Measurements from ENCODE around the gene CA7. TPM values are rescaled to one million over a fixed set of nuclear protein-coding genes. Genes with fewer than 3 reads are reported as not detected.

Gene CA7
- total RNA-seq, 4 donors from 2014 or later = not detected

DNA sequence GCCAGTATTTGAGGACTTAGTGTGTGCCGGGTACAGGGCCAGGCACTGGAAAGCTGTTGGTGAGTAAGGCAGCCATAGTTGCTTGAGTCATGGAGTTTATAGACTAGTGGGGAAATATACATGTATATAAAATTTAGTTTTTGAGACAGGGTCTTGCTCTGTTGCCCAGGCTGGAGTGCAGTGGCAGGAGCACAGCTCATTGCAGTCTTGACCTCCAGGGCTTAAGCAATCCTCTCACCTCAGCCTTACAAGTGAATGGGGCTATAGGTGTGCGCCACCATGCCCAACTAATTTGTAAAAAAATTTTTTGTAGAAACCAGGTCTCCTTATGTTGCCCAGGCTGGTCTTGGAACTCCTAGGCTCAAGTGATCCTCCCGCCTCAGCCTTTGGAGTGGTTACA is 38.5 kb downstream of the CA7 start:
- Histone ChIP-seq H3K4me1 (peaks cover 0 to 5% of the 10 kb centered on the region in 2 donors), H3K4me3 (no peak overlapping the region), H3K9me3 (no peaks in the 10 kb centered on the region), H3K27me3 (no peaks in the 10 kb centered on the region), H3K36me3 (no peaks in the 10 kb centered on the region), H3K27ac (no peak overlapping the region)
- intact Hi-C loops (cut with DNase I; ENCODE audit: low total_unique reads) = no loop called here
- TF ChIP-seq POLR2A (IDR thresholded peaks at IDR 0.05) = no peak
- TF ChIP-seq, protein P1, sequence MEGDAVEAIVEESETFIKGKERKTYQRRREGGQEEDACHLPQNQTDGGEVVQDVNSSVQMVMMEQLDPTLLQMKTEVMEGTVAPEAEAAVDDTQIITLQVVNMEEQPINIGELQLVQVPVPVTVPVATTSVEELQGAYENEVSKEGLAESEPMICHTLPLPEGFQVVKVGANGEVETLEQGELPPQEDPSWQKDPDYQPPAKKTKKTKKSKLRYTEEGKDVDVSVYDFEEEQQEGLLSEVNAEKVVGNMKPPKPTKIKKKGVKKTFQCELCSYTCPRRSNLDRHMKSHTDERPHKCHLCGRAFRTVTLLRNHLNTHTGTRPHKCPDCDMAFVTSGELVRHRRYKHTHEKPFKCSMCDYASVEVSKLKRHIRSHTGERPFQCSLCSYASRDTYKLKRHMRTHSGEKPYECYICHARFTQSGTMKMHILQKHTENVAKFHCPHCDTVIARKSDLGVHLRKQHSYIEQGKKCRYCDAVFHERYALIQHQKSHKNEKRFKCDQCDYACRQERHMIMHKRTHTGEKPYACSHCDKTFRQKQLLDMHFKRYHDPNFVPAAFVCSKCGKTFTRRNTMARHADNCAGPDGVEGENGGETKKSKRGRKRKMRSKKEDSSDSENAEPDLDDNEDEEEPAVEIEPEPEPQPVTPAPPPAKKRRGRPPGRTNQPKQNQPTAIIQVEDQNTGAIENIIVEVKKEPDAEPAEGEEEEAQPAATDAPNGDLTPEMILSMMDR (IDR thresholded peaks at IDR 0.05) = no peak
- no peak for DNase-seq

DNA sequence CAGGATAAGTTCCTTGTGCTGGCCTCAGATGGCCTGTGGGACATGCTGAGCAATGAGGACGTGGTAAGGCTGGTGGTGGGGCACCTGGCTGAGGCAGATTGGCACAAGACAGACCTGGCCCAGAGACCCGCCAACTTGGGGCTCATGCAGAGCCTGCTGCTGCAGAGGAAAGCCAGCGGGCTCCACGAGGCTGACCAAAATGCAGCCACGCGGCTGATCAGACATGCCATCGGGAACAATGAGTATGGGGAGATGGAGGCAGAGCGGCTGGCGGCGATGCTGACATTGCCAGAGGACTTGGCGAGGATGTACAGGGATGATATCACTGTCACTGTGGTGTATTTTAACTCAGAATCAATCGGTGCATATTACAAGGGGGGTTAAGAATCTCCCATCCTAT is 41.3 kb downstream of the CA7 start:
- no peak for TF ChIP-seq POLR2A (IDR thresholded peaks at IDR 0.05)
- TF ChIP-seq, protein P1 (IDR thresholded peaks at IDR 0.05) = no peak
- Histone ChIP-seq H3K27ac (no peak overlapping the region), H3K9me3 (no peaks in the 10 kb centered on the region), H3K4me1 (peaks cover 0 to 5% of the 10 kb centered on the region in 2 donors), H3K36me3 (no peaks in the 10 kb centered on the region), H3K27me3 (no peaks in the 10 kb centered on the region), H3K4me3 (no peak overlapping the region)
- peak in 1 of 2 donors; percentile 14 for DNase-seq
- intact Hi-C loops (cut with DNase I; ENCODE audit: low total_unique reads) = no loop called here

DNA sequence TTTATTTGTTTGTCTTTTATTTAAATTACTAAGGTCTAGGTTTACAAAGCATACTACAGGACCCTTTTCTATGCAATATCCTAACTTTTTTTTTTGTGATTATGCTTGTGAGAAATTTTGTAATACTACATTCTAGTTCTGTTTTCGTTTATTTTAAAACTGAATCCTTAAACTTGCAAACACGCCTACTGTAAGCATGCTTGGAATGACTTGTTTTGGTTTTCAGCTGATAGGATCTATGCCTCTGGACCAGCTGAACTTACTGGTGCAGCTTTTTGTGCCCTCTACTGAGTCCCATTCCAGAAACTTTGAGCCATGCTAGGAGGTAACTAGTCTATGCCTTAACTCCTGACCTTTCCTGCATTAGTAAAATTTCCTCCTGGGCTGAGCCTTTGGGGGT is 42.1 kb downstream of the CA7 start:
- Histone ChIP-seq H3K4me1 (peaks cover 0 to 4% of the 10 kb centered on the region in 2 donors), H3K27ac (no peak overlapping the region), H3K9me3 (no peaks in the 10 kb centered on the region), H3K36me3 (no peaks in the 10 kb centered on the region), H3K4me3 (no peak overlapping the region), H3K27me3 (no peaks in the 10 kb centered on the region)
- intact Hi-C loops (cut with DNase I; ENCODE audit: low total_unique reads) = no loop called here
- no peak for DNase-seq
- TF ChIP-seq, protein P1 (IDR thresholded peaks at IDR 0.05) = no peak
- no peak for TF ChIP-seq POLR2A (IDR thresholded peaks at IDR 0.05)

DNA sequence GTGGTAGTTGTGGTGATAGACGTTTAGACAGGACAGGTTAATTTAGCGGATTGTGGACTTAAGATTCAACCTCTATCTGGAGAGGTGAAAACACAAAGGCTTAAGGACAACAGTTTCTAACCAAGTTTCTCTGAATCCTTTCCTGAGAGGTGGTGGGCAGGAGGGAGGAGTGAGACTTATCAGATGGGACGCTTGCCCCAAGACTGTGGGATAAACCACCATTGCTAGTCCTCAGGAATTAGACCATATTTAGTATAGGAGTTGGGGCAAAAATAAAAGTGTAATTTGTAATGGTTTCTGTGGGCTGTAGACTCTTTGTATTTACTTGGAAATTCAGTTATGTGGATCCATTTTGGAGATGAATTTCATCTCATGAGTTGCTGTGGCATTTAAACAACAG is 42.7 kb downstream of the CA7 start:
- H3K4me1 ChIP-seq = no peaks in the 10 kb centered on the region
- no peak for DNase-seq
- H3K27me3 ChIP-seq = no peaks in the 10 kb centered on the region
- TF ChIP-seq, protein P1 (IDR thresholded peaks at IDR 0.05) = no peak
- TF ChIP-seq POLR2A (IDR thresholded peaks at IDR 0.05) = no peak
- H3K36me3 ChIP-seq = no peaks in the 10 kb centered on the region
- intact Hi-C loops (cut with DNase I; ENCODE audit: low total_unique reads) = no loop called here
- no peaks in the 10 kb centered on the region for H3K9me3 ChIP-seq
- no peak overlapping the region for H3K4me3 ChIP-seq
- no peak overlapping the region for H3K27ac ChIP-seq

DNA sequence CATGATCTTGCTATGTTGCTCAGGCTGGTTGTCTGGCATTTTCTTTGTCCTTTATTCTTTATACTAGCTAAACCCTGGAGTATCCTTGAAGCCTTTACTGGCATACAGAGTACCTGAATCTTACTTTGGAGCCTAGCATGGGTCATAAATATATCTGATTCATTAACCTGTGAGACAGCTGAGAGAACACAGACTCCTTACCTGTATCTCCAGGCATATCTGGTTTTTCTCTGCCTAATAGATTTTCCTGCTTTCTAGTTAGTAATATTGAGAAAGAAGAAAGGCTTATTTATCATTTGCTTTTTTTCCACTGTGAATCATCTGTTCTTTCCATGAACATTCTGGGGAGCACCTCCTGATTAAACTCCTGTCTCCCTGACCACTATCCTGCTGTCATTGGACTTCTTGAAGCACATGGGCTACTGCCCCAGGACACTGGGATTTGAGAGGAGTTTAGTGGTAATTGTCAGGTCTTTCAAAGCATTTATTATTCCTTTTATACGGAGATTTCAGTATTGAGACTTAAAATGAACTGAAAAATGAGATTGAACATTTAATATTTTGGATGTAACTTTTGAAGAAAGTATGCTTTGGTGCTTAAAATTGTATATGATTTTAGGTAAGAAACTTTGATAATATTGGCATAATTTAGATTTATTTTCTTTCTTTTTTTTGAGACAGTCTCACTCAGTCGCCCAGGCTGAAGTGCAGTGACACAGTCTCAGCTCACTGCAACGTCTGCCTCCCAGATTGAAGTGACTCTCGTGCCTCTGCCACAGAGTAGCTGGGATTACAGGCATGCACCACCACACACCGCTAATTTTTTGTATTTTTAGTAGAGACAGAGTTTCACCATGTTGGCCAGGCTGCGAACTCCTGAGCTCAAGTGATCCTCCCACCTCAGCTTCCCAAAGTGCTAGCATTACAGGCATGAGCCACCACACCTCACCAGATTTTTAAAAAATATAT is 44.7 kb downstream of the CA7 start:
- peak overlapping the region in 1 of 2 donors; percentile 48 for H3K27ac ChIP-seq

More for the DNA sequence above, 44.7 kb downstream of the CA7 start:
- TF ChIP-seq, protein P1 (IDR thresholded peaks at IDR 0.05) = no peak
- TF ChIP-seq POLR2A (IDR thresholded peaks at IDR 0.05) = no peak
- Histone ChIP-seq H3K4me1 (no peaks in the 10 kb centered on the region), H3K27me3 (no peaks in the 10 kb centered on the region), H3K9me3 (no peaks in the 10 kb centered on the region), H3K4me3 (no peak overlapping the region), H3K36me3 (no peaks in the 10 kb centered on the region)
- intact Hi-C loops (cut with DNase I; ENCODE audit: low total_unique reads) = no loop called here
- no peak for DNase-seq

Data from uterus (tissue), 4 donors.